HG02763 (cell line): ENCODE measurements around the gene TBC1D7.

Source experiments
- ATAC-seq: cut with Tn5 transposase; IDR thresholded peaks from one replicate; pipeline ENCODE4 v1.9.1; 2021; ENCODE audit warnings: mild to moderate bottlenecking, moderate library complexity; ENCODE audit not compliant: unreplicated experiment

Gene TBC1D7

DNA sequence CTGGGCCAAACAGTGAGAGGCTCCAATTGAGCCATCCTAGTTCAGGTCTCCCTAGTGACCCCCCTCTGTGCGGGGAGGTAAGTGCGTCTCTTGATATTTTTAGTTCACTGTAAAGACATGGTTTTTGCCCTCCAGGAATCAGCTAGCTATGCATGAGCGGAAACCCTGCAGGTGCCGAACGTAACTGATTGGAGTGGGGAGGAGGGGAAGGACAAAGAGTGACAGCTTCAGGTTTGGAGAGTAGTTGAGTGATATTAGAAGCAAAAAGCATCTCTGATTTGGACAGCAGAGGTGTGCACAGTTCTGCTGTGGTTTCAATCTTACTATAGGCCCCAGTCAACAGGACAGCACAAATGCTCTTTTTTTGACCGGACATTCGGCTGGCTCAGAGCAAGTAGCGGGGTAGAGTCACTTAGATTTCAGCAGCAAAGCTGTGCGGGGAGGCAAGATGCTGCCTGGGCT, 31.8 kb downstream of the TBC1D7 start:
- ATAC-seq: no peak

DNA sequence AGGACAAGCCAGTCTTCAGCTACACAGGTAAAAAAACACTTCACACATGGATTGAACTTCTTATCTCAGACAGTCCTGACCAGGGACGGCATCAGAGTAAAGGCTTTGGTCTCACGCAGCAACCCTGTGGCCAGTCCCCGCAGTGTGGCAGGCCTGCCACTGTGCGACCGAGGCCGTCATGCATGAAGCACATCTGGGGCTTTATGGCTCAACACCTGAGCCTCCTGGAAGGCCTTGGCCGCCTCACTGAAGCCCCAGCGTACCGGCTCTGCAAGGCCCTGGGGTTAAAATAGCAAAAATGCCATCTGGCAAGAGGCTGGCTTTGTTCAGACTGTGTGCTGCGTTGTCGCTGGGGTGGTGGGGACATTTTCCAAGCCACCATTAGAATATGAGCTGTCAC, 32.8 kb downstream of the TBC1D7 start:
- no peak for ATAC-seq

DNA sequence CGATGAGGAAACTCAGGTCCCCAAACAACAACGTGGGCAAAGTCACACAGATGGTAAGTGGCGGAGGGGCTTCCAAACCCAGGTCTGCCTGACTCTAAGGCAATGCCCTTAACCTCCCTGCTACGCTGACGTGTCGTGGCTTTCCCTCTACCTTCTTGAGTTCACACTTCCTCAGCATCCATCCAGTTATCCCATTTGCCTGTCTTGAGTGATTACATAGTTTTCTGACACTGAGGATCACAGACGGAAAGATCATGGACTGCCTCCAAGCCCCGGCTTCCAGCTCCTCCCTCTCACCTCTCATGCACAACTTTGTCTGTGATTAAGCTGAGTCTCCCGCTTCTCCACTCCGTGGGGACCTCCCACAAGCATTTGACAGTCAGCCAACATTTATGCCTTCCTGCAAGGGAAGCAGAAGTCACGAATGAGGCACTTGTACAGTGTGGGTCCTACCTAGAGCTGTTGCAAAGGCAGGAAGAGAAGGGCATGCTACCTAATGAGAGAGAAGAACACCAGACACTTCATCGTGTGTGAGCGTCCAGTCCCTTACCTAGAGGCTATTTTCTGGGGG, 33.8 kb downstream of the TBC1D7 start:
- no peak for ATAC-seq

DNA sequence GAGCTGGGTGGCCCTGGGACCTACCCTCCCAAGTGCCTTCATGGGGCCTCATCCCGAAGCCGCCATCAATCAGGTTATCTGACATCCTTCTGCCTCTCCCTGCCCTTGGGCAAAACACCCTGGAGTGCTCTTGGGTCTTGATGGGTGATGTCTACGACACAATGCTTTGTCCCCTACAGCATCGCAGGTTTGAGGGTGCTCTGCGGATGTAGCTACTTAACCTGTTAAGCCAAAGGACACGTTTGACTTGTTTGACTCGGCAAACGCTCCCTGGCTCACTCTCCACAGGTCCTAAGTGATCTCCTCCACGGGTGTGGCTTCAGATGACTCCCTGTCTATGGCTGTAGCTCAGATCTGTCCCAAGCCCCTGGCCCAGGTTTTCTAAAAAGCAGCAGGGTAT, 35.6 kb downstream of the TBC1D7 start:
- ATAC-seq: no peak

DNA sequence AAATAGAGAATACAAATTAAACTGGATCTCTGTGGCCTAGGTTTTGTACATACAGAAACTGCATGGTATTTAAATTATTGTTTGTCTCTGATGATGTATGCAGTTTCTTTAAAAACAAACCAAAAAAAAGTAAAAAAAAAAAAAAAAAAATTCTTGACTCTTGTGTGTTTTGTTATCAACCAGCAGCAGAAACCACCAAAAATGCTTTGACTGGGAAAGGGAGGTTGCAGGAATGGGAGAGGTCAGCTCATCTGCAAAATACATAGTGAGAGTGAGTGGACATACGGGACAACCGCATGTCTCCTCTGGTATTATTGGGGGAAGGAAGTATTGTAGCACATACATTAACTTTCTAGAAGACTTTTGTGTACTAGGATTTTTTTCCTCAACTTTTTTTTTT, 38.0 kb downstream of the TBC1D7 start:
- ATAC-seq: no peak

DNA sequence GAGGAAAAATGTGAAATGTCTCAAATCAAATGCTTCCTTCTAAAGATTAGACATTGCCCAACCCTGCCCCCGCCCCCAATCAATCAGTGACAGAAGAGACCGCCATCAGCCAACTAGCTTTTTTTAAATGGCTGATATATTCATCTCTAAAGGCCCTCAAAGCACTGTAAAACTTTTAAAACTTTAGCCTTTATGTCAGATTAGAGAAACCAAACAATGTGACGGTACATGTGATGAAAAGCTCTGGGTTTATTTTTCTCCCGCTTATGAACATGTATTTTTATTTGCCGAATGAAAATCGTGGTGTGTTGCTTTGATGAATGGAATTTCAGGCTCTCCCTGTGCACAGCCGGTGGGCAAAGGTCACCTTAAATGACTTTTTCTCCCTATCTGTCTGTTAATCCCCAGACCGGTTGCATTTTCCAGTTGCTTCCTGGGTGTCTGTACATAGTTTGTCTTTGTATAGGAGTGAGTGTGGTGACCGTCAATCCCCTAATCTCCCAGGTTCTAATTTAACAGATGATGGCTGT, 38.5 kb downstream of the TBC1D7 start:
- no peak for ATAC-seq

DNA sequence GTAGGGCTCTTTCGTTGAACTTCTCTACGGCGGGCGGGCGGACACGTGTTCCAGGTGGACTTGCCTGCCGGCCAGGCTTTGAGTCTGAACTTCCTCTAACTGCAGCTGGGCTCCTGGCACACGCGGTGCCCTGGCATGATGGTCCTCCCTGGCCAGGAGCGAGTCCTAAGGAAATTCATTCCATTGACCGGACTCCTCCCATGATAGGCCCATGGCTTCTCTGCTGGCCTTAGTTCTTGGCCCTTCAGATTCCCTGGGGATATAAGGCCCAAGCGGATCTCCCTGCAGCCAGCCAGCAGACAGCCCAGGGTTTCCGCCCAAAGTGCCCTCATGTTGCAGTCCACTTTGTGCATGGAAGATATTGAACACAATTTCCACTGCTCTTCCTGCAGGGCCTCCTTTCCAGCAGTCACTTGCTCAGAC, 39.4 kb downstream of the TBC1D7 start:
- ATAC-seq: no peak

DNA sequence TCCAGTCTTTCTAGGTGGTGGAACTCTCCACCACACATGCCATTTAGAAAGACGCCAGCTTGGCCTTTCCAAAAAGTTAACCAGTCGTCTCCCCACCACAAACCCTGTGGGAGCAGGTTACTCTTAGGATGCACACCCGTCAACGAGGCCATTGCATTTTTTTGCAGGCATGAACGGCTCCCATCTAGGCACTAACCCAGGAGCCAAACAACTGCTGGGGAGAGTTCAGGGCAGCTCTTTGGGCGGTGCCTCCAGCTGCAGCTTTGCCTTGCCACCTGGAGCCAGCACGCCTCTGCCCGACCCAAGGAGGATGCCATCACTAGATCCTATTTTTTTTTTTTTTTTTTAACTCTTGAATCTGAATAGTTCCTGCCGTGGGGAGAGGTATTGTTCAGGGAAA, 39.9 kb downstream of the TBC1D7 start:
- no peak for ATAC-seq

DNA sequence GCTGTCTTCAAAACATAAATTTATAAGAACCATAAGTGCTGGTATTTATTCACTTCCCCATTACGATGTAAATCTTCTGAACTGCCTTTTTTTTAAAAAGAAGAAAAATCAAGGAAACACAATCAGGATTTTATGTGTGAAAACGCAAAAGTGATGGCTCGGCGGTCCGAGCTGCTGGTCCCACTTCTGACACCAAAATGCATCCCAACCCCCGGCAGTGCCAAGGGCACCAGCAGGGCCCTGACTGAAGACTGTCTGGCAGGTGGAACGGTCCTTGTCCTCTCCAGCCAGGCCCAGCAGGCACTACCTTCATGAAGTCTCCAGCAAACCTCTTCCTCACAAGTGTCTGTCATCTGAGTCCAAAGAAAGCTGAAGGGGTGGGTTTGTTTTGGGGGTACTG, 41.2 kb downstream of the TBC1D7 start:
- no peak for ATAC-seq

DNA sequence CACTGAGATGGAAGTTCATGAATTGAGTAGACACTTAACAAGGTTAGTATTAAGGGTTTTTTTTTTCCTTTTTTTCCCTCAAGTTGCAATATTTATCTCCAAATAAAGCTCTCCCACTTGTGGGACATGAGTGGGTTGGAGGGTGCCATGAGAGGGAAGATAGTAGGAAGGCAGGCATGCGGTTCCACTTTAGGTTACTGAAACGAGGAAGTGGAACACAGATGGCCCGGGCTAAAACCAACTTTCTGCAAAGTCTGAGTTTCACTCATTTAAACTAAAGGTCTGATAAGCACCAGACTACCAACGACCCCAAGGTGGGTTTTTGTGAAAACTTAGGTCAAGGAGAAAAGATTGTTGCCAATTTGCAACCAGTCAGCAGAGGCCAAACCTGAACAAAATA, 42.2 kb downstream of the TBC1D7 start:
- ATAC-seq: peak; percentile 56

DNA sequence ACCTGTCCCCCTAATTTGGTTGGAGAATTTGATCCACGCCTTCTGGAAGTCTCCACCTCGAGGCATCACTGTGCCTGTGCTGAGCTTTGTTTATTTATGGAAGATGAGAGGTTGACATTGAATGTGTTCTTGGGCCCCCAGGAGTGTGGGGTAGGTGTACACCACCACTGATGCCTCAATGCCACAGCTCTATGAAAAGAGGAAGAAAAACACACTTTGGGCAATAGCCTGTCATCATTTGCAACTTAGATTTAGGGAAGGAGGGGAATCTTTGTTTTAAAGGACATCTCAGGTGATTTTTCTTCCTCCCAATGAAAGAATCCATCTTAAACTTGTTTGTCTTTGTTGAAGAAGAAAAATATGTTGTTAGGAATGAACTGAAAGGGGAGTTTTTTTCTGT, 42.6 kb downstream of the TBC1D7 start:
- no peak for ATAC-seq

DNA sequence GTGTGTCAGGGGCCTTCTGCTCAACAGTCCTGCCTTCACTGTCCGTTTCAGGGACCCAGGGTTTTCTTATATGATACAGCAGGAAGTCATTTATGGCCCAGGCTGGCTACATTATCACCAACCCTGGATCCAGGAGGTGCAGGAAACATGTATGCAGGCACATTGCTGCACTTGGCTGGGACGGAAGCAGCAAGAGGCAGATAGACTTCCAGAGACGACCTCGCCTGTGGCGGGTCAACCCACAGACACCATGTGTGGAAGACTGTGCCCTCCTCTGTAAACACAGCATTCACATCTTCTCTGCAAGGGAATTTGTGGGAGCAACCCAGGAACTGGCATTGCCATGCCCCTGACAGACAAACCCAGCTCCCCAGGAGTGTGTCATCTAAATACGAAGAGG, 43.7 kb downstream of the TBC1D7 start:
- no peak for ATAC-seq

DNA sequence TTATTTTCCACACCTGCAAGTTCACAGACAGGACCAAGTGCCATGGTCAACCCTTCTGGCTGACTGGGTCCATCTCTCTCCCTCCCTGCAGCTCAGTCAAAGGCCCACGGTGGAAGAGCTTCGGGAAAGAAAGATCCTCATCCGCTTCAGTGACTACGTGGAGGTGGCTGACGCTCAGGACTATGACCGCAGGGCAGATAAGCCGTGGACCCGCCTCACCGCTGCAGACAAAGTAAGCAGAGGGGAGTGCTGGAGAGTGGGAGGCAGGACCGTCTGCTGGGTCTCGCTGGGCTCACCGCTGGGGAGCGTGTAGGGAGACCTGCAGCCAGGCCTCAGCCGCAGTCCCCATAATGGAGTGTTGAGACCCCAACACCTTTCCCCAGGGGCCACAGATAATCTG, 45.0 kb downstream of the TBC1D7 start:
- ATAC-seq: no peak

DNA sequence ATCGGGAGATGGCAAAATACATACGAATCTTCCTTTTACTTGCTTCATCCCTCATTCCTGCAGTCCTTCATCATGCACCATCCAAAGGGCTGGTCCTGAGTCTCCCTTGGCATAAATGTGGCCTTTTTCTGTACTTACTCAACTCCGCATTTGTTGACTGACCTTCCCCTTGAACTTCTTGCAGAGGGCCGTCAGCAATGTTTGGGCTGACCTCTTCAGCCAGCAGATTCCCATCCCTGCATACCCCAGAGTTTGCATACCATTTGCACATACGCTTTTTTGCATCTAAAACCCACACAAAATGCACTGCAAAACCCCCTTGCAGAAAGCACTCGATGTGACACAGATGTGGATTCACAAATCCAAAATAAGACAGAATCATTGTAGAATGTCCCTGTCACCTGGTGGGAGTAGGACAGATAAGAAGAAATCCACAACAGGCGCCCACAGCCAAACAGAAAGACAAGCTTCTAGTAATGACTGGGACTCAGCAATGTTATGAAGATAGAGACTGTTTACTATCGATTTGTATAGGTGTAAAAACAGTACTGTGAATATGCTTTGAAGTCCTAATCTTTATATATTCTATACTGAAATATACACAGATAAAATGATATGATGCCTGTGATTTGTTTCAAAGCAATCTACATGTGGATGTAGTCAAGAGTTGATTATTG, 45.8 kb downstream of the TBC1D7 start:
- no peak for ATAC-seq

DNA sequence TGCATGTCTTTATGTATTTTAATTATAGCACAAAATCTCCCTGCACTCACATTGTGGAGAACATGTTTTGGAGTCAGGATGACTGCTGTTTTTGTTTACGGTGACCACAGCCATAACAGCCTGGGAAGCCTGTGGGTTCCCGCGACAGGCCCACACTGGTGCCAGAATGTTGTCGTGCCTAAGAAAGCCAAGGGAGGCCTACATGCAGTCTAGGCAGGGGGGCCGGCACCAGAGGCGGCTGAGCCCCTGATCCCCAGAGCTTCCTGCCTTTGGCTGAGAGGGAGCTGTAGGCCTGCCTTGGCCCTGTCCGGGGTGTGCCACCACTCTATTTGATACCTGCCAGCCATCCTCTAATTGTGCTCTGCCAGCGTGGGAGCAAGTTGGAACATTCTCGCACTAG, 46.7 kb downstream of the TBC1D7 start:
- no peak for ATAC-seq

DNA sequence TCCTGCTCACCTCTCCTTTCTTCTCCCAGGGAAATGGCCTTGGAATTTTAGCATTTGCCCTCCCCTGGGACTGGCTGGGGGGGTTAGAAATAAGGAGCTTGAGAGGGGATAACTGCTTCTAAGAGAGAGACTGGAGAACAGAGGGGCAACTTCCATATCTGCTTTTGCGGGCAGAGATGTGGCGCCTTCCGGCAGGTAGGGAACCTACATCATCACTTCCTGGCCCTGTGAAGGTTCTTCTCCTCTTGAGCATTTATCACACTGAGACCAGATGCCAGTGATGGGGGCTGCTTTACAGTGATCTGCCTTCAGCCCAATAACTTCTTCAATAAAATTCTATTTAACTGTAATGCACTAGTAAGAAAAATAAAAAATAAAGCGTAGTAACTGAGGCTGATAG, 48.1 kb downstream of the TBC1D7 start:
- ATAC-seq: no peak

DNA sequence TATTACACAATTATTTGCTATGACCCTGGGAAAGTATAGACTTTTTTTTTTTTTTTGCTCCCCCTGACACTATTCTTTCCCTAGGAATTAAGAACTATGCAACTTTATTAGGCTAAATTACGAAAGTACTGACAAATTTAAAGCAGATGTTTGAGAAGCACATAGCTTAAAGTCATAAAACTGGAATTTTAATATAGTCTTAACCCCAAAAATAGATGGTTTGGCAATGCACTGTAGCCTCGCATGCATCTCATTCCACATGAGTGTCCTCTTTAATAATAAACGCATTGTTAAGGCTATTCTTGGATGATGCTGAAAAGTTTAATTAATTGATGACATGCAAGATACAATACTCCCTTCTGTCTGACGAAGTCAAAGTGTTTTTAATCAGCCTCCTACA, 49.3 kb downstream of the TBC1D7 start:
- no peak for ATAC-seq

DNA sequence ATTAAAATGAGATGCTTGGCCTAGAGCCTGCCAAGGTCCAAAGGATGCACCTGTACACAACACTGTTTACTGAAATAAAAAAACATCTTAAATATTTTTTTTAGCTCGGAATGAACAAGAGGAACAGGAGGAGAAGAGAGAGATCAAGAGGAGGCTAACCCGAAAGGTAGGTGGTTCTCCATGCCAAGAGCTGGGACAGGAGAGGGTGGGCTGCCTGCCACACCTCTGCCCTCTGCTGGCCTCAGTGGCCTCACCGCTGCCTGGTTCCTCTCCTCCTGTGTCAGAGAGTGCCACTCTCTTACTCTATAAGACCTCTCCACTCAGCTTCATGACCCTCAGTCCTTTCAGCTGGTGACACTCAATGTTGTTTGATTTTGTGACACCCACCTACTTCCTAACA, 50.2 kb downstream of the TBC1D7 start:
- ATAC-seq: no peak

DNA sequence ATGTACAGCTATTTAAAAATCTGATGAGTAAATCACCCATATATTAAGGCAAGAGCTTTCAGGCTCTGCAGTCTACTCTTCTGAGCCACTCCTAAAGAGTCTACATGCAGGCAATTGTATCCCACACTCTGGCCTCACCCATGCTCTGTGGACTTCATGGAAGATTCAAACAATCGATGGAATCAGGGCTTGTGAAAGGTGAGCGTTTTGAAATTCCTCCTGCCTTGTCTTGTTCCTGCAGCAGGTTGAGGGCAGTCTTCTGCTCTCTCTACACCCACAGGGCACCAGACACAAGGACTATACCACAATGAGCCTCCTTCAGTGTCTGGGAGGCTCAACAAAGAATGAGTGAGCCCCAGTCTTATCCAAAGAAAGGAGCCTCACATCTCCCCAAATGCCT, 51.1 kb downstream of the TBC1D7 start:
- no peak for ATAC-seq

DNA sequence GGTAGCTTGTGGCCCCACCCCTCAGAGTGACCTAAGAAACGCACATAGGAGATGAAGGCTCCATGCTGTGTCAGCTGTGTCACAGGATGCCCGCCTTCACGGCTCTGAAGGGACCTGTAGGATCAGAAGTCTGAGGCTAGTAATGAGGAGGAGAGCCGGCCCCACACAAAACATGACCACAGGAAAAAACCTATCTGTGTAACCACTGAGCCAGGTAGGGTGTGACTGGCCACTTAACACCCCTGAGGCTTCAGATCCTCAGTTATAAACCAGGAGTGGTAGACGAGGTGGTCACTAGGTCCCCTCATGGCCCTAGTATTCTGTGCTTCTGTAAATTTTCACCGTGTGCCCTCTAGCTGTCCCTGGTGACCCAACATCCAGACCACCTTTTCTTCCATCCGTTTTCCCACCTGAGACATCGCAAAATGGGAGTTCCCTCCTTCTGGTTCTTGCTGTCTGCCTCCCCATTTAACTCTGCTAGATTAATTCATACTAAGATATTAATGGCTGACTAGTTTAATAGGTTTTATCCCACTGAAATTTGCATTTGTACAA, 52.8 kb downstream of the TBC1D7 start:
- ATAC-seq: no peak

DNA sequence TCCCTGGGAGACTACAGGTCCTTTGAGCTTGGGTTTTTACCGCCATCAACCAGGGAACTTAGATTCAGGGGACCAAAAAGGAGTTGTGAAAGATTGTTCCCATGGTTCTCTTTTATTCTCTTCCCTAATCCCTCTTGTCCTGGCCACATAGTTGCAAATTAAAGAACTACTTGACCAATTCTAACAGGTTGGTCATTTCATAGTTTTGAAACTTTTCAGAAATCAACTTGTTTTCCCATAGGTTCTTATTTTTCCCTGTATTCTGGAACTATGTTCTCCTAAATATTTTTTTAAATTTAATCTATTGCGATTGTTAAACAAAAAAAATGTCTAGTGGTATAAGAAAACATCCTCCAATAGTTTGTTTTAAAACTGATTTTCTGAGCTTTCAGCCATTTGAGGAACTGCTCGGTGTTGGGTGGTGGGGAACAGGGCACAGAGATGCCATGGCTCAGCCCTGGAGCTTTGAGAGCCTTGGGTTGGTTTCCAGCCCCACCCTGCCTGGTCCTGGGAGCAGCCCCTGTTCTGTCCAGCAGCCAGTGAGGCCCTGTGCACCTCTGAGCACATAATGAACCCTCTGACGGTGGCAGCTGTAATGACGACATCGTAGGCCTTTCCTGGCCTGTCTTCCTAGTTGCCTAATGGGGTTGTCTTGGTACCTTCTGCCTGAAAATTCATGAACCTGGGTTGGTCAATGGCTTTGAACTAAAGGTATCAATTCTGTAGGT, 53.5 kb downstream of the TBC1D7 start:
- ATAC-seq: no peak
